Fibroblast of lung (primary cell): ENCODE results near the gene TBL2. TPM values are rescaled to one million over a fixed set of nuclear protein-coding genes. Genes with fewer than 3 reads are reported as not detected.
"Not testable (repeated sequence)": the region's sequence is repeated elsewhere in the genome, so short reads cannot be mapped to it uniquely, and the experiment has no call there.

Source experiments
- DNase-seq, 2 donors: peaks; one replicate each; pipeline versions ENCODE4 v3.0.0 to v3.0.0-alpha.2; 2010; ENCODE audit warnings: low read depth in 2 of 2
- H2AFZ ChIP-seq: 2 replicates; pipeline ENCODE4 v1.5.1; 2012; ENCODE audit warnings: low read length, control low read depth, inconsistent platforms
- H3K27ac ChIP-seq: 2 replicates; pipeline ENCODE4 v1.5.1; 2011; ENCODE audit warnings: low read length, control low read depth; ENCODE audit not compliant: insufficient read depth
- H3K27me3 ChIP-seq: 2 replicates; pipeline ENCODE4 v1.5.1; 2011; ENCODE audit warnings: mild to moderate bottlenecking, low read length; ENCODE audit not compliant: control insufficient read depth, insufficient read depth
- H3K36me3 ChIP-seq: 2 replicates; pipeline ENCODE4 v1.5.1; 2011; ENCODE audit warnings: low read length; ENCODE audit not compliant: control insufficient read depth, insufficient read depth
- H3K4me1 ChIP-seq: 2 replicates; pipeline ENCODE4 v1.5.1; 2011; ENCODE audit warnings: low read length; ENCODE audit not compliant: control insufficient read depth, insufficient read depth; ENCODE audit errors: extremely low read depth
- H3K4me2 ChIP-seq: 2 replicates; pipeline ENCODE4 v1.5.1; 2011; ENCODE audit warnings: low read length, control low read depth; ENCODE audit not compliant: insufficient read depth; ENCODE audit errors: extremely low read depth
- H3K4me3 ChIP-seq, 4 experiments: fragments of 200-600 bp in 1 of 4; sonication (generic) in 1 of 4; replicated peaks in 1 of 4; 2 replicates each; pipeline ENCODE4 v1.5.1; 2011 to 2016; ENCODE audit warnings: low read length in 4 of 4, low read depth in 3 of 4, mild to moderate bottlenecking in 3 of 4, control low read depth in 2 of 4, inconsistent platforms in 1 of 4, mixed read lengths in 1 of 4; ENCODE audit not compliant: insufficient read depth in 1 of 4; ENCODE audit errors: control extremely low read depth in 1 of 4
- H3K79me2 ChIP-seq: 2 replicates; pipeline ENCODE4 v1.5.1; 2012; ENCODE audit warnings: mild to moderate bottlenecking, low read length, inconsistent platforms; ENCODE audit not compliant: control insufficient read depth, insufficient read depth
- H3K9ac ChIP-seq: 2 replicates; pipeline ENCODE4 v1.5.1; 2011; ENCODE audit warnings: mild to moderate bottlenecking, low read length, control low read depth; ENCODE audit not compliant: insufficient read depth
- H3K9me3 ChIP-seq: 2 replicates; pipeline ENCODE4 v1.5.1; 2012; ENCODE audit warnings: low read depth, low read length; ENCODE audit not compliant: control insufficient read depth, insufficient read depth
- H4K20me1 ChIP-seq: 2 replicates; pipeline ENCODE4 v1.5.1; 2011; ENCODE audit warnings: low read length; ENCODE audit not compliant: control insufficient read depth, insufficient read depth; ENCODE audit errors: extremely low read depth
- EZH2 ChIP-seq: IDR thresholded peaks from 2 replicates; pipeline ENCODE4 v1.5.1; 2012; ENCODE audit warnings: low read length, control low read depth, mild to moderate bottlenecking; ENCODE audit errors: missing control alignments
- polyA plus RNA-seq, 2 donors: library from polyadenylated mRNA; depleted of rRNA in 1 of 2; stranded (reverse) in 1 of 2; unstranded in 1 of 2; fragments of >200 nt; gene quantifications; 2 replicates each; pipeline ENCODE4 v1.2.1, GENCODE V29; 2011 to 2012; ENCODE audit warnings: missing spikeins in 1 of 2
- total RNA-seq: library from RNA; depleted of rRNA; stranded (reverse); fragments of >200 nt; gene quantifications from 2 replicates; pipeline ENCODE4 v1.2.1, GENCODE V29; 2014
- TF ChIP-seq, protein P1 (sequence below), 2 donors: IDR thresholded peaks in 1 of 2; conservative IDR thresholded peaks in 1 of 2; 1 replicate in 1 of 2; 2 replicates in 1 of 2; pipeline ENCODE4 v1.5.1; 2011 to 2012; ENCODE audit warnings: low read length in 2 of 2, control low read depth in 1 of 2, inconsistent platforms in 1 of 2, low read depth in 1 of 2, mild to moderate bottlenecking in 1 of 2

The TBL2 gene
- total and polyA plus RNA-seq, 2 donors (not counting 1 experiment from before 2014, with no cell fraction given), result 40.1 to 58.6 TPM

DNA sequence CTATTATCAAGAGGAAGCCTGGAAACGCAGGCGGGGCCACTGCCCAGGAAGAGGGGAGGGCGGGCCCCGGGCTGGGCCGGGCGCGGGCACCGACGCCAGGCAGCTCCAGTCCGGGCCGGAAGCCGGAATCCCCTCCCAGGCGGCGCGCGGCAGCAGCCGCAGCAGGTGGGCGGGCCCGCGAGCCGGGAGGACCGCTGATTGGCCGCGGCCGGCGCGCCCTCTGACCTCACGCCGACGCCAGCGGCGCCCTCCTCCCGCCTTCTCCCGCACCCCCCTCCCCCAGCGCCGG is 21.3 kb downstream of the TBL2 start:
- Histone ChIP-seq H3K27ac (peak overlapping the region; percentile 97), H3K27me3 (no peaks in the 10 kb centered on the region), H3K4me2 (peak overlapping the region; percentile 90), H4K20me1 (no peaks in the 10 kb centered on the region), H3K79me2 (peaks cover 43% of the 10 kb centered on the region), H2AFZ (no peak overlapping the region), H3K9ac (peak overlapping the region; percentile 99), H3K4me1 (peaks cover 11% of the 10 kb centered on the region), H3K4me3 (peak overlapping the region; percentile 72 to 94 (median 87)), H3K9me3 (no peaks in the 10 kb centered on the region), H3K36me3 (peaks cover 2% of the 10 kb centered on the region)
- peak; percentile 89 for DNase-seq
- TF ChIP-seq EZH2, result no peak
- TF ChIP-seq, protein P1, sequence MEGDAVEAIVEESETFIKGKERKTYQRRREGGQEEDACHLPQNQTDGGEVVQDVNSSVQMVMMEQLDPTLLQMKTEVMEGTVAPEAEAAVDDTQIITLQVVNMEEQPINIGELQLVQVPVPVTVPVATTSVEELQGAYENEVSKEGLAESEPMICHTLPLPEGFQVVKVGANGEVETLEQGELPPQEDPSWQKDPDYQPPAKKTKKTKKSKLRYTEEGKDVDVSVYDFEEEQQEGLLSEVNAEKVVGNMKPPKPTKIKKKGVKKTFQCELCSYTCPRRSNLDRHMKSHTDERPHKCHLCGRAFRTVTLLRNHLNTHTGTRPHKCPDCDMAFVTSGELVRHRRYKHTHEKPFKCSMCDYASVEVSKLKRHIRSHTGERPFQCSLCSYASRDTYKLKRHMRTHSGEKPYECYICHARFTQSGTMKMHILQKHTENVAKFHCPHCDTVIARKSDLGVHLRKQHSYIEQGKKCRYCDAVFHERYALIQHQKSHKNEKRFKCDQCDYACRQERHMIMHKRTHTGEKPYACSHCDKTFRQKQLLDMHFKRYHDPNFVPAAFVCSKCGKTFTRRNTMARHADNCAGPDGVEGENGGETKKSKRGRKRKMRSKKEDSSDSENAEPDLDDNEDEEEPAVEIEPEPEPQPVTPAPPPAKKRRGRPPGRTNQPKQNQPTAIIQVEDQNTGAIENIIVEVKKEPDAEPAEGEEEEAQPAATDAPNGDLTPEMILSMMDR (conservative IDR thresholded peaks at IDR 0.05 in 1 of 2, IDR thresholded peaks at IDR 0.05 in 1 of 2; ENCODE audit: low read depth in 1 of 2, low read length in 2 of 2), result no peak

DNA sequence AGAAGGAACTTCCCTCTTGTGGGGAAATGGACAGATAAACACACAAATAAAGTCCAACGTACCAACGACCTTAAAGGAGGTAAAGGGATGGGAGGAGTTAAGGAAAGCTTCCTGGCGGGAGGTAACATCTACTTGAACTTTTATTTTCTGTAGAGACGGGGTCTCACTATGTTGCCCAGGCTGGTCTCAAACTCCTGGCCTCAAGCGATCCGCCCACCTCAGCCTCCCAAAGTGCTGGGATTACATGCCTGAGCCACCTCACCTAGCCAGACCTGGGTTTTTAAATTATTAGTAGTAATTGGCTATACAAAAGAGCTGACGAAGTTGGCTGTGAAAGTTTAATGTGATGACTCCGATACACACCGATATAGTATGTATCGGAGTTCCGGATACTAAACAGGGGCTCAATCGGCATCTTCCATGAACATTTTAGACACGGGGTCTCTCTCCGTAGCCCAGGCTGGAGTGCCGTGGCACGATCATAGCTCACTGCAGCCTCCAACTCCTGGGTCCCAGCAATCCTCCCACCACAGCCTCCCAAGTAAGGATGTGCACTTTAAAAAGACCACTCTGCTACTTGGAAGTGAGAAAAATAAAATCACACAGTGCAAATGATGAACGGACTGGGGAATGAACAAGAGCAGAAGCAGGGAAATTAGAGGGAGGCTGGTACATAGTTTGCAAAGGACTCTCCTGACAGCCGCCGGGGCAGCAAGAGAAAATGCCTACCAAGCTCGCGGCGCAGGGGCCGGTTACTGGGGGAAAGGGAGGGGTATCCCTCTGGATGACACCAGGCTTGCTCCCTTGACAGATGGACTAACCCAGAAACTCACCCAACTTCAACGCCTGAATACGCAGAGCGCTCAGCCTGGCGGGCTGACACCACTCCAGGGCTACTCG is 21.9 kb downstream of the TBL2 start:
- TF ChIP-seq, protein P1 (conservative IDR thresholded peaks at IDR 0.05 in 1 of 2, IDR thresholded peaks at IDR 0.05 in 1 of 2; ENCODE audit: low read depth in 1 of 2, low read length in 2 of 2), result no peak
- no peak for TF ChIP-seq EZH2
- H3K27ac ChIP-seq, result peak overlapping the region; percentile 74
- H3K9ac ChIP-seq, result peak overlapping the region; percentile 64
- H3K27me3 ChIP-seq, result no peaks in the 10 kb centered on the region
- DNase-seq, result no peak
- H3K79me2 ChIP-seq, result peaks cover 43% of the 10 kb centered on the region
- H4K20me1 ChIP-seq, result no peaks in the 10 kb centered on the region
- peaks cover 2% of the 10 kb centered on the region for H3K36me3 ChIP-seq
- H3K4me1 ChIP-seq, result peaks cover 11% of the 10 kb centered on the region
- peak overlapping the region; percentile 90 for H3K4me2 ChIP-seq
- no peak overlapping the region for H2AFZ ChIP-seq
- H3K9me3 ChIP-seq, result no peaks in the 10 kb centered on the region
- H3K4me3 ChIP-seq, result peak overlapping the region; percentile 72 to 94 (median 87)

DNA sequence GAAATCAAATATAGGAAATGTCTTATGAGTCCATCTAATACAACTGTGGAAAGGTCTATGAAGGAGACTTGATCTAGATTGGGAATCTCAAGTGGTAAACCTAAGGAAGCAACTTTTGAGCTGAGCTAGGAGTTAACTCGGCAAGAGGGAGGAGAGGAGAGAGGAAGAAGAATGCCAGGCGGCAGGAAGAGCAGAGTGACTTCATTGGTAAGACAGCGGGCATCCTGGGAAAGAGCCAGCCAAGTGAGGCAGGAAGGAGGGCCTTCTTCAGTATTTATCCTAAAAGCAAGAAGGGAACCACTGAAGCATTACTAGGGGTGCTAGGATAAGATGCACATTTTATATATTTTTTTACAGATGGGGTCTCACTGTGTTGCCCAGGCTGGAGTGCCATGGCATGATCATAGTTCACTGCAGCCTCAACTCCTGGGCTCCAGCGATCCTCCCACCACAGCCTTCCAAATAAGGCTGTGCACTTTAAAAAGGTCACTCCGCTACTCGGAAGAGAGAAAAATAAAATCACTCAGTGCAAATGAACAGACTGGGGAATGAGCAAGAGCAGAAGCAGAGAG is 22.9 kb downstream of the TBL2 start:
- H3K27ac ChIP-seq, result no peak overlapping the region

DNA sequence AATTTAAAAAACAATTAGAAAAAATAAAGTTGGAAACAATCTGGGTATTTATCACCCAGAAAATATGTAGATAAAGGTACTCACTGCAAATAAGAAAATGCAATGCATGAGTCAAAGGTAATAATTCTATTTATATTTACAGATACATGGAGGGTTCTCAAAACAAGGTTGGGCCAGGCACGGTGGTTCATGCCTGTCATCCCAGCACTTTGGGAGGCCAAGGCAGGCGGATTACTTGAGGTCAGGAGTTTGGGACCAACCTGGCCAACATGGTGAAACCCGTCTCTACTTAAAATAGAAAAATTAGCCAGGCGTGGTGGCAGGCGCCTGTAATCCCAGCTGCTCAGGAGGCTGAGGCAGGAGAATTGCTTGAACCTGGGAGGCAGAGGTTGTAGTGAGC is 28.3 kb downstream of the TBL2 start:
- not testable (repeated sequence) for H3K4me1 ChIP-seq, H3K4me2 ChIP-seq, H2AFZ ChIP-seq, H3K27ac ChIP-seq, H3K27me3 ChIP-seq, H3K9me3 ChIP-seq, DNase-seq, H4K20me1 ChIP-seq, H3K4me3 ChIP-seq, H3K36me3 ChIP-seq, H3K9ac ChIP-seq
- H3K79me2 ChIP-seq, result peaks cover 52% of the 10 kb centered on the region

More for the DNA sequence above, 22.9 kb downstream of the TBL2 start:
- no peak for TF ChIP-seq EZH2
- TF ChIP-seq, protein P1 (conservative IDR thresholded peaks at IDR 0.05 in 1 of 2, IDR thresholded peaks at IDR 0.05 in 1 of 2; ENCODE audit: low read depth in 1 of 2, low read length in 2 of 2), result no peak
- Histone ChIP-seq H3K36me3 (peaks cover 4% of the 10 kb centered on the region), H4K20me1 (no peaks in the 10 kb centered on the region), H3K9ac (no peak overlapping the region), H2AFZ (no peak overlapping the region), H3K9me3 (no peaks in the 10 kb centered on the region), H3K4me2 (peak overlapping the region; percentile 90), H3K4me1 (peaks cover 11% of the 10 kb centered on the region), H3K4me3 (peak overlapping the region in 3 of 4 experiments; percentile 72 to 88 (median 86)), H3K27me3 (no peaks in the 10 kb centered on the region), H3K79me2 (peaks cover 45% of the 10 kb centered on the region)
- no peak for DNase-seq
